GM10266 (cell line): Measurements from ENCODE around the gene PAK1.

Experiments
- DNase-seq: peaks from one replicate; pipeline ENCODE4 v3.0.0; 2012; ENCODE audit errors: extremely low spot score
- CTCF ChIP-seq: IDR thresholded peaks from 2 replicates; pipeline ENCODE4 v1.5.1; 2012; ENCODE audit warnings: mild to moderate bottlenecking, low read depth; ENCODE audit not compliant: control insufficient read depth, insufficient read depth; ENCODE audit errors: missing control alignments

The PAK1 gene

GRCh38 chr11:77515063-77515462 lies 41.2 kb upstream of the PAK1 start:
- no peak for DNase-seq
- TF ChIP-seq CTCF, result no peak

GRCh38 chr11:77512092-77512491 lies 38.2 kb upstream of the PAK1 start:
- no peak for DNase-seq
- no peak for TF ChIP-seq CTCF

GRCh38 chr11:77510851-77511250 lies 37.0 kb upstream of the PAK1 start:
- TF ChIP-seq CTCF, result no peak
- no peak for DNase-seq

GRCh38 chr11:77510095-77510494 lies 36.2 kb upstream of the PAK1 start:
- no peak for DNase-seq

GRCh38 chr11:77508019-77508418 lies 34.1 kb upstream of the PAK1 start:
- no peak for TF ChIP-seq CTCF
- no peak for DNase-seq

More at GRCh38 chr11:77510095-77510494, 36.2 kb upstream of the PAK1 start:
- no peak for TF ChIP-seq CTCF

- no peak for DNase-seq
These were observed 33.0 kb upstream of the PAK1 start for GRCh38 chr11:77506857-77507256.

GRCh38 chr11:77505956-77506355 lies 32.1 kb upstream of the PAK1 start:
- no peak for TF ChIP-seq CTCF
- DNase-seq, result no peak

More at GRCh38 chr11:77506857-77507256, 33.0 kb upstream of the PAK1 start:
- TF ChIP-seq CTCF, result no peak
